ENCODE results near the gene MRAS. TPM values are rescaled to one million over a fixed set of nuclear protein-coding genes. Genes with fewer than 3 reads are reported as not detected.

Gene MRAS
- total RNA-seq, 1 donor from 2014 or later: 41.5 TPM

GRCh38 chr3:138445654-138446053, 97.3 kb downstream of the MRAS start:
- DNase-seq: no peak
- no peak overlapping the region for H3K4me3 Mint-ChIP-seq (ENCODE audit: unreplicated experiment)
- peaks cover 4% of the 10 kb centered on the region for H3K27me3 Mint-ChIP-seq (ENCODE audit: unreplicated experiment)
- no peaks in the 10 kb centered on the region for H3K36me3 Mint-ChIP-seq (ENCODE audit: unreplicated experiment)
- H3K9me3 Mint-ChIP-seq (ENCODE audit: unreplicated experiment): no peaks in the 10 kb centered on the region
- TF ChIP-seq CTCF (IDR thresholded peaks at IDR 0.05; ENCODE audit: partially characterized antibody, unreplicated experiment): no peak
- no peaks in the 10 kb centered on the region for H3K4me1 Mint-ChIP-seq (ENCODE audit: low read depth, unreplicated experiment)
- H3K27ac Mint-ChIP-seq (ENCODE audit: unreplicated experiment): no peak overlapping the region

GRCh38 chr3:138448631-138449030, 100.3 kb downstream of the MRAS start:
- no peak overlapping the region for H3K27ac Mint-ChIP-seq (ENCODE audit: unreplicated experiment)
- H3K4me1 Mint-ChIP-seq (ENCODE audit: low read depth, unreplicated experiment): peaks cover 3% of the 10 kb centered on the region
- H3K27me3 Mint-ChIP-seq (ENCODE audit: unreplicated experiment): peaks cover 2% of the 10 kb centered on the region
- no peaks in the 10 kb centered on the region for H3K36me3 Mint-ChIP-seq (ENCODE audit: unreplicated experiment)
- no peak overlapping the region for H3K4me3 Mint-ChIP-seq (ENCODE audit: unreplicated experiment)
- TF ChIP-seq CTCF (IDR thresholded peaks at IDR 0.05; ENCODE audit: partially characterized antibody, unreplicated experiment): no peak
- H3K9me3 Mint-ChIP-seq (ENCODE audit: unreplicated experiment): peaks cover 1% of the 10 kb centered on the region
- DNase-seq: no peak

GRCh38 chr3:138449490-138449889, 101.1 kb downstream of the MRAS start:
- H3K4me1 Mint-ChIP-seq (ENCODE audit: low read depth, unreplicated experiment): peaks cover 3% of the 10 kb centered on the region
- DNase-seq: no peak

GRCh38 chr3:138450181-138450580, 101.8 kb downstream of the MRAS start:
- Mint-ChIP-seq H3K36me3 (ENCODE audit: unreplicated experiment) (no peaks in the 10 kb centered on the region), H3K27me3 (ENCODE audit: unreplicated experiment) (peaks cover 5% of the 10 kb centered on the region), H3K4me3 (ENCODE audit: unreplicated experiment) (no peak overlapping the region), H3K9me3 (ENCODE audit: unreplicated experiment) (peaks cover 1% of the 10 kb centered on the region), H3K4me1 (ENCODE audit: low read depth, unreplicated experiment) (peaks cover 3% of the 10 kb centered on the region), H3K27ac (ENCODE audit: unreplicated experiment) (no peak overlapping the region)
- TF ChIP-seq CTCF (IDR thresholded peaks at IDR 0.05; ENCODE audit: partially characterized antibody, unreplicated experiment): no peak
- no peak for DNase-seq

More at GRCh38 chr3:138449490-138449889, 101.1 kb downstream of the MRAS start:
- no peak overlapping the region for H3K4me3 Mint-ChIP-seq (ENCODE audit: unreplicated experiment)
- no peaks in the 10 kb centered on the region for H3K36me3 Mint-ChIP-seq (ENCODE audit: unreplicated experiment)
- TF ChIP-seq CTCF (IDR thresholded peaks at IDR 0.05; ENCODE audit: partially characterized antibody, unreplicated experiment): no peak
- H3K9me3 Mint-ChIP-seq (ENCODE audit: unreplicated experiment): peaks cover 1% of the 10 kb centered on the region
- peaks cover 5% of the 10 kb centered on the region for H3K27me3 Mint-ChIP-seq (ENCODE audit: unreplicated experiment)
- H3K27ac Mint-ChIP-seq (ENCODE audit: unreplicated experiment): no peak overlapping the region

GRCh38 chr3:138450704-138451424, 102.5 kb downstream of the MRAS start:
- no peak for DNase-seq
- no peak for TF ChIP-seq CTCF (IDR thresholded peaks at IDR 0.05; ENCODE audit: partially characterized antibody, unreplicated experiment)
- peaks cover 3% of the 10 kb centered on the region for H3K4me1 Mint-ChIP-seq (ENCODE audit: low read depth, unreplicated experiment)
- peaks cover 5% of the 10 kb centered on the region for H3K27me3 Mint-ChIP-seq (ENCODE audit: unreplicated experiment)
- H3K27ac Mint-ChIP-seq (ENCODE audit: unreplicated experiment): no peak overlapping the region
- no peaks in the 10 kb centered on the region for H3K36me3 Mint-ChIP-seq (ENCODE audit: unreplicated experiment)
- peaks cover 3% of the 10 kb centered on the region for H3K9me3 Mint-ChIP-seq (ENCODE audit: unreplicated experiment)
- no peak overlapping the region for H3K4me3 Mint-ChIP-seq (ENCODE audit: unreplicated experiment)

Measured in glutamatergic neuron (in vitro differentiated cells).